H1 (cell line): ENCODE measurements around the gene MAN1C1. TPM values are rescaled to one million over a fixed set of nuclear protein-coding genes. Genes with fewer than 3 reads are reported as not detected.

Source experiments
- CTCF ChIA-PET: fragments of 300-600 bp; sonication (Branson Sonifier 250); formaldehyde crosslinking; loops from one replicate; lab custom pipeline; 2021; ENCODE audit not compliant: partially characterized antibody; lab: Charles Lee
- POLR2A ChIA-PET: fragments of 300-600 bp; sonication (Branson Sonifier 250); formaldehyde crosslinking; loops from one replicate; lab custom pipeline; 2021; ENCODE audit warnings: inconsistent platforms; ENCODE audit not compliant: partially characterized antibody; lab: Charles Lee
- DNase-seq, 2 experiments: peaks; one replicate each; pipeline versions ENCODE4 v3.0.0 to v3.0.0-alpha.2; 2010 to 2022; ENCODE audit warnings: low spot score in 2 of 2, low read depth in 1 of 2, mixed read lengths in 1 of 2
- FAIRE-seq: peaks from 2 replicates; lab custom pipeline; 2011; peaks lifted over from hg19 to GRCh38; lab: Jason Lieb, UNC
- H2AFZ ChIP-seq: 2 replicates; pipeline ENCODE4 v1.8.1; 2012; ENCODE audit warnings: low read length, inconsistent platforms
- H2AK5ac ChIP-seq: 2 replicates; pipeline ENCODE4 v1.6.1; 2013; ENCODE audit warnings: low read depth, low read length
- H2BK120ac ChIP-seq: replicated peaks from 2 replicates; pipeline ENCODE3; 2013; ENCODE audit warnings: low read depth, low read length, inconsistent platforms
- H2BK12ac ChIP-seq: 2 replicates; pipeline ENCODE4 v1.6.1; 2013; ENCODE audit warnings: low read depth, low read length
- H2BK15ac ChIP-seq: 2 replicates; pipeline ENCODE4 v1.6.1; 2013; ENCODE audit warnings: low read length
- H2BK20ac ChIP-seq: 2 replicates; pipeline ENCODE4 v1.6.1; 2013; ENCODE audit warnings: low read length
- H2BK5ac ChIP-seq: 2 replicates; pipeline ENCODE4 v1.6.1; 2013; ENCODE audit warnings: low read depth, low read length
- H3K14ac ChIP-seq: 2 replicates; pipeline ENCODE4 v1.6.1; 2013; ENCODE audit warnings: inconsistent platforms; ENCODE audit not compliant: insufficient read length
- H3K18ac ChIP-seq: 2 replicates; pipeline ENCODE4 v1.6.1; 2013; ENCODE audit warnings: low read length; ENCODE audit errors: extremely low read depth
- H3K23ac ChIP-seq: 2 replicates; pipeline ENCODE4 v1.6.1; 2013; ENCODE audit warnings: inconsistent platforms; ENCODE audit not compliant: insufficient read length
- H3K23me2 ChIP-seq: 2 replicates; pipeline ENCODE4 v1.6.1; 2013; ENCODE audit warnings: low read depth, low read length
- H3K27ac ChIP-seq: 2 replicates; pipeline ENCODE4 v1.6.1; 2011; ENCODE audit warnings: low read depth, low read length, inconsistent platforms
- H3K27me3 ChIP-seq, 4 experiments: replicated peaks in 1 of 4; 1 replicate in 1 of 4; 2 replicates in 3 of 4; pipeline versions ENCODE4 v1.6.1 to v1.8.1; 2011 to 2013; ENCODE audit warnings: low read length in 3 of 4, mild to moderate bottlenecking in 3 of 4, inconsistent platforms in 2 of 4, mixed read lengths in 2 of 4, moderate library complexity in 1 of 4; ENCODE audit not compliant: control insufficient read depth in 3 of 4, insufficient read depth in 3 of 4; ENCODE audit errors: extremely low read depth in 1 of 4
- H3K36me3 ChIP-seq, 4 experiments: 2 replicates each; pipeline versions ENCODE4 v1.6.1 to v1.8.1; 2011 to 2013; ENCODE audit warnings: mild to moderate bottlenecking in 4 of 4, low read length in 3 of 4, moderate library complexity in 2 of 4, control low read depth in 1 of 4, inconsistent platforms in 1 of 4; ENCODE audit not compliant: insufficient read depth in 4 of 4, control insufficient read depth in 2 of 4
- H3K4ac ChIP-seq: replicated peaks from 2 replicates; pipeline ENCODE3; 2013; ENCODE audit warnings: low read length, low read depth, mixed read lengths, inconsistent platforms; ENCODE audit not compliant: insufficient read length
- H3K4me1 ChIP-seq, 4 experiments: replicated peaks in 1 of 4; 1 replicate in 1 of 4; 2 replicates in 3 of 4; pipeline versions ENCODE4 v1.6.1 to v1.8.1; 2011 to 2013; ENCODE audit warnings: low read length in 3 of 4, inconsistent platforms in 2 of 4, mixed read lengths in 1 of 4; ENCODE audit not compliant: insufficient read depth in 4 of 4, control insufficient read depth in 3 of 4
- H3K4me2 ChIP-seq, 2 experiments: 2 replicates each; pipeline versions ENCODE4 v1.6.1 to v1.8.1; 2011 to 2013; ENCODE audit warnings: low read depth in 2 of 2, low read length in 2 of 2, control low read depth in 1 of 2, inconsistent platforms in 1 of 2, mild to moderate bottlenecking in 1 of 2; ENCODE audit not compliant: insufficient read depth in 1 of 2
- H3K4me3 ChIP-seq, 4 experiments: fragments of 200-600, 300-600 bp in 1 of 4; sonication (generic), shearing (Covaris generic), sonication (Bioruptor Twin) in 1 of 4; 2 replicates each; pipeline versions ENCODE4 v1.5.1 to v1.8.1; 2011 to 2016; ENCODE audit warnings: low read length in 4 of 4, low read depth in 3 of 4, control low read depth in 2 of 4, inconsistent platforms in 2 of 4, mild to moderate bottlenecking in 2 of 4, mixed read lengths in 1 of 4, moderate library complexity in 1 of 4; ENCODE audit not compliant: insufficient read depth in 2 of 4; ENCODE audit errors: extremely low read depth in 1 of 4
- H3K56ac ChIP-seq: replicated peaks from 2 replicates; pipeline ENCODE3; 2013; ENCODE audit warnings: low read depth, mild to moderate bottlenecking, mixed read lengths, low read length, inconsistent platforms; ENCODE audit not compliant: insufficient read length
- H3K79me1 ChIP-seq: 2 replicates; pipeline ENCODE4 v1.6.1; 2013; ENCODE audit warnings: low read depth, low read length, control low read depth
- H3K79me2 ChIP-seq, 2 experiments: 2 replicates each; pipeline versions ENCODE4 v1.6.1 to v1.8.1; 2012 to 2013; ENCODE audit warnings: low read length in 2 of 2, mild to moderate bottlenecking in 2 of 2, inconsistent platforms in 1 of 2; ENCODE audit not compliant: insufficient read depth in 2 of 2, control insufficient read depth in 1 of 2
- H3K9ac ChIP-seq, 4 experiments: replicated peaks in 1 of 4; 1 replicate in 1 of 4; 2 replicates in 3 of 4; pipeline versions ENCODE4 v1.6.1 to v1.8.1; 2011 to 2013; ENCODE audit warnings: low read depth in 3 of 4, low read length in 3 of 4, control low read depth in 2 of 4, mild to moderate bottlenecking in 2 of 4, moderate library complexity in 2 of 4, inconsistent platforms in 1 of 4; ENCODE audit errors: extremely low read depth in 1 of 4
- H3K9me3 ChIP-seq, 2 experiments: 2 replicates each; pipeline versions ENCODE4 v1.6.1 to v1.8.1; 2012 to 2013; ENCODE audit warnings: mild to moderate bottlenecking in 2 of 2, moderate library complexity in 2 of 2, control low read depth in 1 of 2, inconsistent platforms in 1 of 2, low read depth in 1 of 2, low read length in 1 of 2, mixed read lengths in 1 of 2; ENCODE audit not compliant: insufficient read depth in 2 of 2
- H4K20me1 ChIP-seq, 2 experiments: replicated peaks in 1 of 2; 2 replicates each; pipeline versions ENCODE3 to v1.8.1; 2011 to 2013; ENCODE audit warnings: inconsistent platforms in 2 of 2, low read length in 2 of 2, mild to moderate bottlenecking in 1 of 2; ENCODE audit not compliant: insufficient read depth in 2 of 2, control insufficient read depth in 1 of 2
- H4K5ac ChIP-seq: 2 replicates; pipeline ENCODE4 v1.6.1; 2013; ENCODE audit warnings: low read length, low read depth, mixed read lengths, inconsistent platforms; ENCODE audit not compliant: insufficient read length
- H4K8ac ChIP-seq: 2 replicates; pipeline ENCODE4 v1.8.0; 2013; ENCODE audit warnings: mild to moderate bottlenecking, moderate library complexity, low read length, inconsistent platforms; ENCODE audit not compliant: insufficient read depth; ENCODE audit errors: extremely low read depth
- H4K91ac ChIP-seq: replicated peaks from 2 replicates; pipeline ENCODE3; 2013; ENCODE audit warnings: low read length, mixed read lengths, inconsistent platforms; ENCODE audit not compliant: insufficient read length
- CHD2 ChIP-seq: IDR thresholded peaks from 2 replicates; pipeline ENCODE4 v1.6.1; 2012; ENCODE audit warnings: low read length, improper control_type of control experiment
- EZH2 ChIP-seq: fragments of 200-600 bp; sonication (generic); IDR thresholded peaks from 2 replicates; pipeline ENCODE4 v1.7.1; 2012; ENCODE audit warnings: low read depth, mild to moderate bottlenecking, moderate library complexity, low read length, inconsistent platforms; ENCODE audit not compliant: severe bottlenecking
- MAFK ChIP-seq: IDR thresholded peaks from 2 replicates; pipeline ENCODE4 v1.6.1; 2012; ENCODE audit warnings: low read depth, mild to moderate bottlenecking, improper control_type of control experiment, low read length
- RAD21 ChIP-seq, 2 experiments: IDR thresholded peaks in 1 of 2; conservative IDR thresholded peaks in 1 of 2; 2 replicates each; pipeline ENCODE4 v1.6.1; 2011; ENCODE audit warnings: low read depth in 2 of 2, low read length in 2 of 2, improper control_type of control experiment in 1 of 2, inconsistent platforms in 1 of 2, mild to moderate bottlenecking in 1 of 2, moderate library complexity in 1 of 2
- WGBS, 2 experiments: shearing (Covaris generic) in 1 of 2; methylation state at CpG; one replicate each; pipeline versions ENCODE4 v1.1.6 to v1.1.7; 2013 to 2015; ENCODE audit warnings: low lambda C conversion rate in 2 of 2, mixed read lengths in 2 of 2, inconsistent platforms in 1 of 2, low coverage in 1 of 2, missing lambda C conversion rate in 1 of 2; ENCODE audit not compliant: insufficient replicate concordance in 2 of 2, insufficient coverage in 1 of 2, insufficient read length in 1 of 2; ENCODE audit errors: extremely low coverage in 1 of 2, missing lambda C conversion rate in 1 of 2; 5-methylcytosine and 5-hydroxymethylcytosine counted together
- polyA plus RNA-seq, 7 experiments: library from polyadenylated mRNA; depleted of rRNA in 3 of 7; stranded (reverse) in 5 of 7; unstranded in 2 of 7; fragments of >200 nt in 5 of 7; fragments of 200-250 nt in 2 of 7; gene quantifications; 1 replicate in 5 of 7; 2 replicates in 1 of 7; 4 replicates in 1 of 7; pipeline versions ENCODE4 v1.2.1 to v1.2.3, GENCODE V29; 2011 to 2013; ENCODE audit warnings: missing spikeins in 2 of 7, mixed read lengths in 2 of 7
- total RNA-seq: library from RNA; stranded (reverse); fragmentation: NEBNext Ultra II Directional; extraction: Animal tissue kit (Norgen Biotek cat#: 25700); gene quantifications from 2 replicates; pipeline ENCODE4 v1.2.1, GENCODE V29; 2021

The MAN1C1 gene
- total and polyA plus RNA-seq, 2 of the 8 experiments (the other 6 are each of a cell fraction or from before 2014, with no cell fraction given), result 7.8 to 15.2 TPM

- DNase-seq, result no peak
- POLR2A ChIA-PET, result no interaction called here
Observed at GRCh38 chr1:25804244-25804963, 187.8 kb downstream of the MAN1C1 start.

More at GRCh38 chr1:25804244-25804963, 187.8 kb downstream of the MAN1C1 start:
- H3K14ac ChIP-seq, result no peak overlapping the region
- H3K23ac ChIP-seq, result no peak overlapping the region
- CTCF ChIA-PET, result interaction anchor here (0.6 to 8.3 kb wide), 7 partner anchors 6 to 587 kb away, joined by 3 to 83 read pairs (median 4); no protein-coding TSS in a partner anchor
- peaks cover 2 to 8% (median 5%) of the 10 kb centered on the region in 4 experiments; a peak in 6 of 7 replicates for H3K4me1 ChIP-seq
- H3K9me3 ChIP-seq, result no peaks in the 10 kb centered on the region
- no peaks in the 10 kb centered on the region for H3K79me2 ChIP-seq
- peaks cover 0 to 8% of the 10 kb centered on the region in 2 experiments for H4K20me1 ChIP-seq
- H2BK15ac ChIP-seq, result no peak overlapping the region
- no peak overlapping the region for H3K18ac ChIP-seq
- no peak overlapping the region for H3K56ac ChIP-seq
- H2AK5ac ChIP-seq, result no peak overlapping the region
- peaks cover 9% of the 10 kb centered on the region; the same call in 1 of the 2 replicates for H3K23me2 ChIP-seq
- no peak overlapping the region; the same call in 1 of the 2 replicates for H4K8ac ChIP-seq
- H3K4me2 ChIP-seq, result no peak overlapping the region
- no peak overlapping the region for H2AFZ ChIP-seq
- H2BK120ac ChIP-seq, result no peak overlapping the region
- no peak overlapping the region for H4K91ac ChIP-seq
- no peak overlapping the region for H2BK20ac ChIP-seq
- no peaks in the 10 kb centered on the region; the same call in 1 of the 2 replicates for H3K79me1 ChIP-seq
- no peak for TF ChIP-seq MAFK
- TF ChIP-seq EZH2, result no peak
- peak in 1 of 2 experiments; percentile 19; a peak in 2 of 4 replicates for TF ChIP-seq RAD21 (IDR thresholded peaks at IDR 0.05 in 1 of 2, conservative IDR thresholded peaks at IDR 0.05 in 1 of 2; ENCODE audit: low read depth in 2 of 2, low read length in 2 of 2)
- TF ChIP-seq CHD2, result no peak
- peaks cover 0 to under 1% (median 0%) of the 10 kb centered on the region in 4 experiments; a peak in 2 of 7 replicates for H3K27me3 ChIP-seq
- no peak overlapping the region for H3K27ac ChIP-seq
- H2BK12ac ChIP-seq, result no peak overlapping the region
- H2BK5ac ChIP-seq, result no peak overlapping the region
- H3K4ac ChIP-seq, result no peak overlapping the region
- no peak overlapping the region for H3K4me3 ChIP-seq
- 94% methylated on average over 7 of the region's 10 CpGs; no CpG with 5 or more reads in 1 of the 2 experiments for WGBS, 2 experiments
- no peak overlapping the region for H4K5ac ChIP-seq
- no peak for FAIRE-seq
- H3K9ac ChIP-seq, result no peak overlapping the region
- peaks cover 0 to 12% (median 5%) of the 10 kb centered on the region in 4 experiments; a peak in 4 of 8 replicates for H3K36me3 ChIP-seq
